H1 (cell line): ENCODE results near the gene BBS5. TPM values are rescaled to one million over a fixed set of nuclear protein-coding genes. Genes with fewer than 3 reads are reported as not detected.

Experiments used
- ASH2L ChIP-seq: fragments of 200-600, 300-600 bp; sonication (generic); IDR thresholded peaks from one replicate; pipeline ENCODE4 v1.7.1; 2017; ENCODE audit warnings: low read length
- CHD1 ChIP-seq: IDR thresholded peaks from 2 replicates; pipeline ENCODE4 v1.6.1; 2012; ENCODE audit warnings: low read depth, low read length, improper control_type of control experiment
- CTBP2 ChIP-seq: IDR thresholded peaks from 2 replicates; pipeline ENCODE4 v1.7.0; 2011; ENCODE audit warnings: borderline replicate concordance, mild to moderate bottlenecking, moderate library complexity, mixed read lengths, low read length; ENCODE audit not compliant: insufficient read depth, insufficient read length
- polyA plus RNA-seq, 7 experiments: library from polyadenylated mRNA; depleted of rRNA in 3 of 7; stranded (reverse) in 5 of 7; unstranded in 2 of 7; fragments of >200 nt in 5 of 7; fragments of 200-250 nt in 2 of 7; gene quantifications; 1 replicate in 5 of 7; 2 replicates in 1 of 7; 4 replicates in 1 of 7; pipeline versions ENCODE4 v1.2.1 to v1.2.3, GENCODE V29; 2011 to 2013; ENCODE audit warnings: missing spikeins in 2 of 7, mixed read lengths in 2 of 7
- total RNA-seq: library from RNA; stranded (reverse); fragmentation: NEBNext Ultra II Directional; extraction: Animal tissue kit (Norgen Biotek cat#: 25700); gene quantifications from 2 replicates; pipeline ENCODE4 v1.2.1, GENCODE V29; 2021
- TF ChIP-seq, protein P1 (sequence below), 3 experiments: IDR thresholded peaks; 1 replicate in 2 of 3; 2 replicates in 1 of 3; pipeline versions ENCODE4 v1.5.1 to v1.6.1; 2011; ENCODE audit warnings: low read length in 3 of 3, mild to moderate bottlenecking in 3 of 3, inconsistent platforms in 2 of 3, low read depth in 1 of 3, moderate library complexity in 1 of 3; ENCODE audit not compliant: insufficient read depth in 1 of 3; ENCODE audit errors: control extremely low read depth in 1 of 3

BBS5 gene
- total and polyA plus RNA-seq, 2 of the 8 experiments (the other 6 are each of a cell fraction or from before 2014, with no cell fraction given), result 0.20 to 0.36 TPM

DNA sequence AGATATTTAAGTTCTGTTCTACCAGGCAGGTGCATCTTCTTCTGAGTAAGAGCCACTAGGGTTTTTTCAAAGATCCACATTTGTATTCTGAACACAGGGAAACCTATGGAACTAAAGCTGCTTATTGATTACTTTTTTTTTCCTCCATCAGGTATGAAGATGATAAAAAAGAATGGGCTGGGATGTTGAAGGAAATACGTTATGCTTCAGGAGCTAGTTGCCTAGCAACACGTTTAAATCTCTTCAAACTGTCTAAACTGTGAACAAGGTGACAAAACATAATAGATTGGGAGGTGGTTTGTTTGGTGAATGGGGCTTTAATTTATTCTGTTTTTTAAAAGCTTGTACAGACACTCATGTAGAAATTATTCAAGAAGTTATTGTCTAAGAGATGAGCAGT lies 46.1 kb downstream of the BBS5 start (continued):
- no peak for TF ChIP-seq CHD1
- TF ChIP-seq ASH2L, result no peak
- TF ChIP-seq, protein P1, sequence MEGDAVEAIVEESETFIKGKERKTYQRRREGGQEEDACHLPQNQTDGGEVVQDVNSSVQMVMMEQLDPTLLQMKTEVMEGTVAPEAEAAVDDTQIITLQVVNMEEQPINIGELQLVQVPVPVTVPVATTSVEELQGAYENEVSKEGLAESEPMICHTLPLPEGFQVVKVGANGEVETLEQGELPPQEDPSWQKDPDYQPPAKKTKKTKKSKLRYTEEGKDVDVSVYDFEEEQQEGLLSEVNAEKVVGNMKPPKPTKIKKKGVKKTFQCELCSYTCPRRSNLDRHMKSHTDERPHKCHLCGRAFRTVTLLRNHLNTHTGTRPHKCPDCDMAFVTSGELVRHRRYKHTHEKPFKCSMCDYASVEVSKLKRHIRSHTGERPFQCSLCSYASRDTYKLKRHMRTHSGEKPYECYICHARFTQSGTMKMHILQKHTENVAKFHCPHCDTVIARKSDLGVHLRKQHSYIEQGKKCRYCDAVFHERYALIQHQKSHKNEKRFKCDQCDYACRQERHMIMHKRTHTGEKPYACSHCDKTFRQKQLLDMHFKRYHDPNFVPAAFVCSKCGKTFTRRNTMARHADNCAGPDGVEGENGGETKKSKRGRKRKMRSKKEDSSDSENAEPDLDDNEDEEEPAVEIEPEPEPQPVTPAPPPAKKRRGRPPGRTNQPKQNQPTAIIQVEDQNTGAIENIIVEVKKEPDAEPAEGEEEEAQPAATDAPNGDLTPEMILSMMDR (IDR thresholded peaks at IDR 0.05; ENCODE audit: control extremely low read depth in 1 of 3, insufficient read depth in 1 of 3, low read depth in 1 of 3, low read length in 3 of 3), result no peak
- TF ChIP-seq CTBP2, result no peak
